GM12891 (cell line): ENCODE results near the gene SYPL2.

Experiments
- POLR2A ChIP-seq: IDR thresholded peaks from 2 replicates; pipeline ENCODE4 v1.6.1; 2011; ENCODE audit warnings: low read depth, low read length, control low read depth
- POLR2AphosphoS5 ChIP-seq: IDR thresholded peaks from 2 replicates; pipeline ENCODE4 v1.6.1; 2011; ENCODE audit warnings: low read depth, low read length, control low read depth
- POU2F2 ChIP-seq: IDR thresholded peaks from 2 replicates; pipeline ENCODE4 v1.6.1; 2011; ENCODE audit warnings: low read depth, mild to moderate bottlenecking, control low read depth, low read length, moderate library complexity

GRCh38 chr1:109516872-109517271 lies 50.5 kb downstream of the SYPL2 start:
- no peak for TF ChIP-seq POLR2AphosphoS5
- TF ChIP-seq POU2F2, result no peak
- TF ChIP-seq POLR2A, result no peak
